Measurements from ENCODE around the gene MCEMP1. TPM values are rescaled to one million over a fixed set of nuclear protein-coding genes. Genes with fewer than 3 reads are reported as not detected.

Gene MCEMP1
- total and polyA plus RNA-seq, 2 of the 4 experiments (the other 2 are of a cell fraction): 0.15 TPM; not detected in 1

GRCh38 chr19:7644550-7644877, 32.4 kb upstream of the MCEMP1 start:
- H2BK120ac ChIP-seq (ENCODE audit: low read depth, low read length): no peak overlapping the region
- H2BK5ac ChIP-seq (ENCODE audit: low read depth, low read length, poor library complexity, severe bottlenecking): no peak overlapping the region
- peaks cover 3% of the 10 kb centered on the region; the same call in 1 of the 2 replicates for H3K27me3 ChIP-seq (ENCODE audit: control insufficient read depth, insufficient read depth, low read length)
- ChIA-PET POLR2A (ENCODE audit: unreplicated experiment) (no interaction called here), CTCF (no interaction called here)
- H3K4ac ChIP-seq (ENCODE audit: low read depth, low read length): no peak overlapping the region
- no peak for DNase-seq
- H3K79me1 ChIP-seq (ENCODE audit: low read depth in 1 of 2, low read length in 2 of 2): no peaks in the 10 kb centered on the region
- H4K8ac ChIP-seq (ENCODE audit: low read depth in 2 of 2, low read length in 2 of 2): no peak overlapping the region
- no peak for ATAC-seq (ENCODE audit: low read depth)
- no TSS peak for BruUV-seq (replicated peaks)
- H4K5ac ChIP-seq (ENCODE audit: low read depth, low read length): no peak overlapping the region
- H2AK9ac ChIP-seq (replicated peaks; ENCODE audit: low read depth, low read length, poor library complexity): no peak overlapping the region
- H3K27ac ChIP-seq (ENCODE audit: insufficient read depth, low read length): no peak overlapping the region
- no CpG with 5 or more reads among the region's 20 CpGs for WGBS, 2 experiments (ENCODE audit: extremely low coverage in 2 of 2, insufficient read length in 1 of 2)
- no peak overlapping the region for H3K14ac ChIP-seq (replicated peaks; ENCODE audit: low read depth, low read length)
- TF ChIP-seq FOS (IDR thresholded peaks at IDR 0.05; ENCODE audit: low read depth, low read length) (no peak), MAFK (IDR thresholded peaks at IDR 0.05; ENCODE audit: low read depth, low read length) (no peak), RFX5 (IDR thresholded peaks at IDR 0.05; ENCODE audit: low read depth, low read length) (no peak), NFE2L2 (IDR thresholded peaks at IDR 0.05; ENCODE audit: low read depth, low read length) (no peak), MXI1 (IDR thresholded peaks at IDR 0.05; ENCODE audit: borderline replicate concordance, low read depth, low read length) (no peak), CHD1 (IDR thresholded peaks at IDR 0.05; ENCODE audit: low read depth, low read length) (no peak), CTCF (conservative IDR thresholded peaks at IDR 0.05; ENCODE audit: low read depth, low read length) (no peak), CEBPB (IDR thresholded peaks at IDR 0.05; ENCODE audit: low read depth, low read length) (no peak), USF2 (IDR thresholded peaks at IDR 0.05; ENCODE audit: low read depth, low read length) (no peak)
- dilution Hi-C loops (cut with HindIII; ENCODE audit: low sequenced_read_pairs, unreplicated experiment): no loop called here
- H2AK5ac ChIP-seq (ENCODE audit: low read depth, low read length): no peak overlapping the region
- H3K36me3 ChIP-seq (ENCODE audit: control insufficient read depth, insufficient read depth, low read length): no peaks in the 10 kb centered on the region
- H3K4me1 ChIP-seq (ENCODE audit: control insufficient read depth, insufficient read depth, low read length): no peaks in the 10 kb centered on the region
- H3K56ac ChIP-seq (ENCODE audit: extremely low read depth, insufficient read depth, low read length): no peak overlapping the region
- peaks cover 7% of the 10 kb centered on the region; the same call in 1 of the 2 replicates for H3K9me1 ChIP-seq (ENCODE audit: insufficient read depth, low read length)
- H3K4me3 ChIP-seq (ENCODE audit: insufficient read depth, low read depth, low read length): no peak overlapping the region
- H4K91ac ChIP-seq (ENCODE audit: insufficient read depth, low read depth, low read length): no peak overlapping the region
- in situ Hi-C loops (cut with MboI; ENCODE audit: low sequenced_read_pairs): no loop called here
- no peak overlapping the region for H3K4me2 ChIP-seq (ENCODE audit: low read depth, low read length)
- H2BK15ac ChIP-seq (ENCODE audit: low read depth, low read length): no peak overlapping the region
- H3K18ac ChIP-seq (ENCODE audit: low read depth, low read length): no peak overlapping the region
- H3K23ac ChIP-seq (ENCODE audit: low read depth, low read length): no peak overlapping the region
- no peaks in the 10 kb centered on the region for H3K9me3 ChIP-seq (ENCODE audit: control insufficient read depth, insufficient read depth, low read length)
- H2AFZ ChIP-seq (replicated peaks; ENCODE audit: low read length, poor library complexity): no peak overlapping the region
- intact Hi-C loops (cut with micrococcal nuclease): no loop called here
- H3K9ac ChIP-seq (ENCODE audit: low read depth, low read length): no peak overlapping the region
- no peak overlapping the region for H2BK20ac ChIP-seq (ENCODE audit: low read depth, low read length)
- H4K20me1 ChIP-seq (ENCODE audit: insufficient read depth, low read length): peaks cover 5% of the 10 kb centered on the region; the same call in 1 of the 2 replicates

Data from IMR-90 (cell line).